Right hindlimb (tissue), 1 donor: ENCODE results near the gene MMP21.
A peak's percentile ranks its signal among the peaks of the same experiment; 100 is the strongest.

ENCODE experiments used
- DNase-seq: peaks from one replicate; pipeline ENCODE4 v3.0.0-alpha.2; 2018

The MMP21 gene

DNA sequence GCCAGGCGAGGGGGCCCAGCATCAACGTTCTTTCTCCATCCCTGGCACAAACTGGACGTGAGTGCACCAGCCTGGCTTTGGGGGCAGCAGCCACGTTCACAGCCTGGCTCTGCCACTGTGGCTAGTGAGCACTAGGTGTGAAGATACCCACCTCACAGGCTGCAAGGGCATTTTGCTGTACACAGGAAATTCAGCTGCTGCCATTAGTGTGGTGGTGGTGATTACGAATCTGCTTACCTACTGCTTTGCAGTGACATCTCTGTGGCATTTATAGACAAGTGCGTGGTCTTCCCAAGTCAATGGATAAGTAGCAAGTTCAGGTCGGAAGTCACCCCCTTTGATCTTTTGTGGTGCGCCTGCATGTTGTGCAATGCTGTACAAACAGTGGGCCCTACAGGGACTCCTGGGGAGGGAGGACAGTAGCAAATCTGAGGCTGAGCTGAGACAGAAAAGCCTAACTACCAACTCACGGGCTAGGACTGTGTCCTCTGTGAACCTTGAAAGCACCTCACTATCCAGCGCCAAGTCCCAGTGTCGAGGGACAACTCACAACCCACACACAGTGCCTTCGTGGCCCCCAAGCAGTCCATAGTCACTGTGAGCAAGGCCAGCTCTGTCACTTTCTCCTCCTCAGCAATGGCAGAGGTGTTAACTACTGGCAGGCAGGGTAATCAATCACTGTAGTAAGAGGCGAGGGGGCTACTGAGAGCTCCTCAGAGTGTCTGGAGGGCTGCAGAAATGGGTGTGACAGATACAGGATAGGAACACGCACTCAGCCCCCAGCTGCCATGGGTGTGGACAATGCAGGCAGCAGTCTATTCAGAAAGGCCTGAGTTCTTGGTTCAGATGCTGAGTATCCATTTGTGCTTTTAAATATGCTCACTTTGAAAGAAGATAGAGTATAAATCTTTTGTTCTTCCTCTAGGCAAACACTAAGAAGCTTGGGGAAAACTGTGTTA, 17.0 kb upstream of the MMP21 start:
- no peak for DNase-seq

DNA sequence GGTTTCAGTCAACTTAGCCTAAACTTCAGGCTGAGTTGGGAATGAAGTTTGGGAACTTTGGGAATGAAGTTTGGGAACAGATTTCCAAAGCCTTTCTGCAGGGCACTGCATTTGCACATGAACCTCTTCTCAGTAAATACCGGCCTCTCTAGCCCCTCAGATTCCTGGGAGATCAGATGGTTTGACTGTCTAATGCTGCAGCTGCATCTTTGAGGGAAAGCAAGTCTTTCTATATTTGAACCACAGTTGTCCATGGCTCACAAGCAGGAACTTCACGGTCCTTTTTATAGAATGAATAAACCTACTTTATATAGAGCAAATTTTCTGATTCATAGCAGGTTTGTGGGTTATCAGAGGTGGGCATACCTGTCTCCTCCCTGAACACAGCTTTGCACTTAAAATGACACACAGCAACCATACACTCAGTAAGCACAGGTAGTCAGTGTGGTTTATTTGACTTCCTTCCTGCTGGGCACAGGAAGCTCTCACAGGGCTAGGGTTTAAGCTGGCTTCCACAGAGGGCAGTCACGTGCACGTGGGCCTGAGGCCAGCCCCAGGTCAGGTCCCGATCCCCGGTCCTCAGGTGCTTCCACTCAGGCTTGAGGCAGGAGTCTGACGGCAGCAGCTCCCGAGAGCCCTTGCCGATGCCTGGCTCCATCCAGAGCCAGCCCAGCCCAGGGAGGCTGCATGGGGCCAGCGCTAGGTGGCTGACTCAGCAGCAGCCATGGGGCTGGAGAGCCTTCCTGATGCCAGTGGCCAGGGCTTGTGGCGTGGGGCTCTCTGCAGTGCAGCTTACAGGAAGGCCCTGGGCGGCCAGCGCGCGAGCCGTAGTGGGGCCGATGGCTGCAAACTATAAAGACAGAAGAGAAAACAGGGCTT, 12.8 kb upstream of the MMP21 start:
- no peak for DNase-seq

GRCh38 chr10:125785791-125786190, 10.2 kb upstream of the MMP21 start:
- no peak for DNase-seq

DNA sequence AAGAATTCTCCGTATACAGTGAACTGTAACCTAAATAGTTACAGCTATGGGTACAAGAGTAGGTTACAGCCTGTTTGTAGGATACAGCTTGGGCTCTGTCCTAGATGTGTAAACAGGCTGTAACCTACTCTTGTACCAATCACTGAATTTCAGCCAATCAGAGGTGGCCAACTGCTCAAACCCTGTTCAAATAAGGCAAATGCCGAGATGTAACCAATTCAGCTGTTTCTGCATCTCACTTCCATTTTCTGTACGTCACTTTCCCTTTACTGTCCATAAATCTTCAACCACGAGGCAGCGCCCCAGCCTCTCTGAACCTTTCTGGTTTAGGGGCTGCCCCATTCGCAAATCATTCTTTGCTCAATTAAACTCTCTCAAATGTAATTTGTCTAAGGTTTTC, 8.3 kb upstream of the MMP21 start:
- DNase-seq: no peak

- no peak for DNase-seq
Observed at GRCh38 chr10:125783408-125783807, 7.8 kb upstream of the MMP21 start.

- DNase-seq: peak; percentile 69
Observed at GRCh38 chr10:125782616-125783015, 7.0 kb upstream of the MMP21 start.

DNA sequence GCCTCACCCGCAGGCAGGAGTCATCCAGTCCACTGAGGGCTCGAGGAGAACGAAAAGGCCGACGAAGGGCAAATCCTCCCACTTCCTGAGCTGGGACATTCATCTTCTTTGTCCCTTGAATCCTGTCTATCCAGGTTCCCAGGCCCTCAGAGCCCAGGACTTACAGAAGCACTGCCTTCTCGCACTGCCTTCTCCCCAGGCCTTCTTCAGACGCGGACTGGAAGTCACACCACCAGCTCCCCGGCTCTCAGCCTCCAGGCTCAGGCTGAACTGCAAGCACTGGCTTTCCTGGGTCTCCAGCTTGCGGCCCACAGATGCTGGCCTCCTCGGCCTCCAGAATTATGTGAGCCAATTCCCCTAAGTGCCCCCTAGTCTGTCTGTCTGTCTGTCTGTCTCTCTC, 6.4 kb upstream of the MMP21 start:
- no peak for DNase-seq

DNA sequence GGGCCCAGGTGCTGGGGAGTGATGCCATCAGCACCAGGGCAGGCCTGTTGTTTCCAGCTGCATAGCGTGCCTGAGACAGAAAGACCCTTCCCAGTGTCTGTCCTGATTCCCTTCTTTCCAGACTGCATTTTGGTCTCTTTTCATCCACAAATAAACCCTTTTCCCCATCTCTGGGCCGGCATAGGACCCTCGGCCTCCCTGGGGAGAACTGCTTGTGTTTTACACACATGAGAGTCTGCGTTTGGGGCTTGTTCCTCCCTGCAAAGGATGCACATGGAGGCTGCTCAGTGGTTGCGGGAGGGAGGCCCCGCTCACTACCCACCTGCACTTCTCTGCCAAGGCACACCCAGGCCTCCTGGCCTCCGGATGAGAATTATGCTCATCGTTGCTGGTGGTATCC, 5.8 kb upstream of the MMP21 start:
- DNase-seq: no peak

DNA sequence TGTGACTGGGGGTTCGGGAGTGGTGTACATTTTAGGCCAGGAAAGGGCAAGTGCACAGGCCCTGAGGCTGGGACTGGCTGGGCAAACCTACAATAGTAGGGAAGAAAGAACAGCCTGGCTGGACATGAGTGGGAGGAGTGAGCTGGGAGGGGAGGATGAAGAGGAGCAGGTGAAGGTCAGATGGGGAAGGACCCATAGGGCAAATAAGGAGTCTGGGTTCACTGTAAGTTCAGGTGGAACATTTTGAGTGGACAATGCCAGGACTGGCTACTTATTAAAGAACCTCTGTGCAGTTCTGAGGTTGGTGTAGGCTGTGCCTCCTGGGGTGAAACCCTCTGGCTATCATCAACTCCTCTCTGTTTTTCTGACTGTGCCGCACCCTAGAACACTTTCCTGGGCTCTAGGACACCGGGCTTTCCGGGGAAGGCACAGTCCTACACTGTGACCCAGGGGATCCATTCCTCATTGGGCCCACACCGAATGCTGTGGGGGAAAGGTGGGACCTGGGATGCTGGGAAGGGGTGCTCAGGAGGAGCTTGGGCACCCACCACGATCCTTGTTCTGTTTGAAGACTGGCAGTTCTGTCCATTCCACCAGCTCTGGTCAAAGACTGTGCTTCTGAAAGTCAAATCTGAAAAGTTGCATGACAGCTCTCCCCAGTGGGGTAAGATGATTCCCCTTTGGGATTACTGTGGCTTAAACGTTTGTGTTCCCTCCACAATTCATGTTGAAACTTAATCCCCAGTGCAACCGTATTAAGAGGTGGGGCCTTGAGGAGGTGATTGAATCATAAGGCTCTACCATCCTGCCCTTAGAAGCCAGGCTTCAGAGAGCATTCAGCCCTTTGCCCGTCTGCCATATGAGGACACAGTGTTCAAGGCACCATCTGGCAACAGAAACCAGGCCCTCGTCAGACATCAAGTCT, 4.0 kb upstream of the MMP21 start:
- DNase-seq: no peak

GRCh38 chr10:125778556-125778955, 2.9 kb upstream of the MMP21 start:
- DNase-seq: no peak

- no peak for DNase-seq
Observed at GRCh38 chr10:125777806-125778205, 2.2 kb upstream of the MMP21 start.

DNA sequence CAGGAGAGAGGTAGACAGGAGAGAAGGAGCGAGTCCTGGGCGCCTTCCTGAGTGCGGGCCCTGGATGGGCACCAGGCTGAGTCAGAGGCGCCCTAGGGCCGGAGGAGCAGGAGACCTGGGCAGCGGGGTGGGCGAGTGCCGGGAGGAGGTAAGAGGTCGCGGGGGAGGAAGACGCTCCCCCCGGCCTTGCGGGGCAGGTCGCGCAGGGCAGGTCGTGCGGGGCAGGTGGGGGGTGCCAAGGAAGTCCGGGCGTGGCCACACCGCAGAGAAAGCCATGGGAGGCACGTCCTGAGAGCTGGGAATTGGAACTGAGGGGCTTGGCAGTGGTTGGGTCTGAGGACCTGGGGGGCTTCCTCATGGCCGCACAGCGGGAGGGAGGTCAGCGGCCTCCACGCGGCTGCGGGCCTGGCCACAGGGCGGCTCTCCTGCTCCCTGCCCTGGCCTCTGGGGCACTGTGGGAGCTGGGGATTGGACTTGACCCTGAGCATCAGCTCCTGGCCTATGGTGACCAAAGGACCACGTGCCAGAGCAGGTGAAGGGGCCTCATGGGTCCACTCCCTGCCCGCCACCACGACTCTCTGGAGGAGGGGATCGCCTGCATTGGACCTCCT, 935 bp downstream of the MMP21 start:
- DNase-seq: no peak

- no peak for DNase-seq
Observed at GRCh38 chr10:125773687-125774543, 1.7 kb downstream of the MMP21 start.

DNA sequence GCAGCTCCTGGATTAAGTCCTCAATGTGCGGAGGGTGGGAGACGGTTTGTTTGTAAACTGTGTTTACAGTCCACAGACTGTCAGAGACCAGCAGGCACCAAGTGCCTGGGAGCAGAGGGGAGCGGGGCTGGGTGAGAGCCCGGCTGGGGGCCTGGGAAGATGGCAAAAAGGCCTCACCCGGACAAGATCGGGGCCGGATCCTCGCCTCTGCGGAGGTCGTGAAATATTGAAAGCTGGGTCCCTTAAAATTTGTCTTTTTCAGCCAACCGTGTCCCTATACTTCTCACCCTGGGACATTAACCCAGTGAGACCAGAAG, 2.8 kb downstream of the MMP21 start:
- DNase-seq: no peak

GRCh38 chr10:125772112-125772863, 3.3 kb downstream of the MMP21 start:
- DNase-seq: no peak

DNA sequence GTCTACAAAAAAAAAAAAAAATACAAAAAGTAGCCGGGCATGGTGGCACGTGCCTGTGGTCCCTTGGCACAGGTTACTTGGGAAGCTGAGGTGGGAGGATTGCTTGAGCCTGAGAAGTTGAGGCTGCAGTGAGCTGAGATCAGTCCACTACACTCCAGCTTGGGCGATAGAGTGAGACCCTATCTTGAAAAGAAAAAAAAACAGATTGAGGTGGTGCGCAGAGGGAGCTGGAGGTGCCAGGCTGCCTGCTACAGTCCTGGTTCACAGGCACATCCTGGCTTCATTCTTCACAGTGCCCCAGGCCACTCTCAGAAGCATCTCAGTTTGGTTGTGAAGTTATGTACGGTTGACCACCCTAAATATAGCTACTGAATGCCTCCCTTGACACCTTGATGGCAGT, 4.8 kb downstream of the MMP21 start:
- DNase-seq: no peak

DNA sequence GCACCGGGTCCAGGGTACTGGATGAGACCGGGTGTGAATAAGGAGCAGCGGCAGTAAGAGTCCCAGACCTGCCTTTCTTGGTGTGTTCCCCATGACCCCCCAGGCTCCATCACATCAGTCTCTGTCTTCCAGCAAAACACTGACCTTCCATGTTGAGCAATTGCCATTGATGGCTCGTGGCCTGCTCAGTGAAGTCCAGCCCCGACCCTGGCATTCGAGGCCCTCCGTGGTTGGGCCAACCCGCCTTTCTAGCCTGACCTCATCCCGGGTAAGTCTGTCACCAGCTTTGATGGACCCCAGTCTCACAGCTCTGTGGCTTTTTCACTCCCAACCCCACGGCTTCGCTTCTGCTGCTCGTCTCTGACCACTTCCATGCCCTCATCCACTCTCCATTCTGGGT, 6.4 kb downstream of the MMP21 start:
- no peak for DNase-seq

- DNase-seq: no peak
Observed at GRCh38 chr10:125768219-125768855, 7.3 kb downstream of the MMP21 start.

GRCh38 chr10:125766511-125766910, 9.1 kb downstream of the MMP21 start:
- no peak for DNase-seq

GRCh38 chr10:125765835-125766234, 9.8 kb downstream of the MMP21 start:
- no peak for DNase-seq
